Right lobe of liver (tissue), 6 donors: ENCODE results near the gene TLE1. TPM values are rescaled to one million over a fixed set of nuclear protein-coding genes. Genes with fewer than 3 reads are reported as not detected.

Source experiments
- ATAC-seq, 4 donors: fragments of 200-7000 bp; cut with Tn5 transposase; one replicate each; pipeline ENCODE4 v1.9.1; 2020; ENCODE audit warnings: mild to moderate bottlenecking in 4 of 4, moderate library complexity in 4 of 4
- DNase-seq, 3 donors: peaks; one replicate each; pipeline ENCODE4 v3.0.0-alpha.2; 2020
- H3K27ac ChIP-seq, 3 donors: fragments of 200-600 bp; one replicate each; pipeline ENCODE4 v1.8.0; 2022
- H3K27me3 ChIP-seq, 2 donors: fragments of 200-600 bp; one replicate each; pipeline ENCODE4 v1.8.0; 2022
- H3K36me3 ChIP-seq, 4 donors: fragments of 200-600 bp; sonication (generic) in 1 of 4; one replicate each; pipeline versions ENCODE4 v1.5.1 to v1.8.0; 2017 to 2022; ENCODE audit warnings: control low read depth in 1 of 4
- H3K4me1 ChIP-seq, 4 donors: fragments of 200-600 bp; sonication (generic) in 1 of 4; one replicate each; pipeline versions ENCODE4 v1.5.1 to v1.8.0; 2017 to 2022; ENCODE audit warnings: control low read depth in 1 of 4
- H3K4me3 ChIP-seq, 3 donors: fragments of 200-600 bp; one replicate each; pipeline ENCODE4 v1.8.0; 2022
- H3K9me3 ChIP-seq, 4 donors: fragments of 200-600 bp; sonication (generic) in 1 of 4; one replicate each; pipeline versions ENCODE4 v1.5.1 to v1.8.0; 2017 to 2022; ENCODE audit warnings: control low read depth in 1 of 4
- CTCF ChIP-seq, 4 donors: fragments of 200-600 bp in 3 of 4; fragments of 450-650 bp in 1 of 4; IDR thresholded peaks; one replicate each; pipeline versions ENCODE4 v1.5.1 to v1.8.0; 2016 to 2022; ENCODE audit warnings: antibody characterized with exemption in 4 of 4, mild to moderate bottlenecking in 2 of 4
- POLR2A ChIP-seq: fragments of 450-650 bp; IDR thresholded peaks from one replicate; pipeline ENCODE4 v1.6.1; 2017; ENCODE audit warnings: antibody characterized with exemption, mild to moderate bottlenecking
- WGBS: methylation state at CpG from one replicate; pipeline ENCODE4 v1.1.6; 2018; ENCODE audit warnings: low coverage, low lambda C conversion rate; ENCODE audit not compliant: insufficient coverage; ENCODE audit errors: missing lambda C conversion rate; 5-methylcytosine and 5-hydroxymethylcytosine counted together
- intact Hi-C, 2 donors: fragments of 100-400 bp; cut with DNase I; formaldehyde crosslinking; loops; one replicate each; pipeline versions ENCODE4 v1.11.2 to v1.14.1; 2022
- total RNA-seq, 6 experiments: library from RNA; depleted of rRNA in 2 of 6; stranded (reverse); fragments of >200 nt in 2 of 6; fragmentation: NEBNext Ultra II Directional in 3 of 6; extraction: Animal tissue kit (Norgen Biotek cat#: 25700) in 3 of 6; gene quantifications; one replicate each; pipeline versions ENCODE4 v1.1.0 to v1.2.4, GENCODE V29; 2016 to 2023
- donor health status: DM: no; HTN: yes; CAD: no.
- donor health status: DM: no; HTN: no; CAD: no.
- donor health status: DM: no; HTN: no; CAD: no.
- donor health status: DM: no; HTN: yes; CAD: no.
- donor health status: DM: no; HTN: yes; CAD: no.

TLE1 gene
- total RNA-seq, 6 experiments from 2014 or later = 31.9 to 62.9 (median 58.0) TPM

DNA sequence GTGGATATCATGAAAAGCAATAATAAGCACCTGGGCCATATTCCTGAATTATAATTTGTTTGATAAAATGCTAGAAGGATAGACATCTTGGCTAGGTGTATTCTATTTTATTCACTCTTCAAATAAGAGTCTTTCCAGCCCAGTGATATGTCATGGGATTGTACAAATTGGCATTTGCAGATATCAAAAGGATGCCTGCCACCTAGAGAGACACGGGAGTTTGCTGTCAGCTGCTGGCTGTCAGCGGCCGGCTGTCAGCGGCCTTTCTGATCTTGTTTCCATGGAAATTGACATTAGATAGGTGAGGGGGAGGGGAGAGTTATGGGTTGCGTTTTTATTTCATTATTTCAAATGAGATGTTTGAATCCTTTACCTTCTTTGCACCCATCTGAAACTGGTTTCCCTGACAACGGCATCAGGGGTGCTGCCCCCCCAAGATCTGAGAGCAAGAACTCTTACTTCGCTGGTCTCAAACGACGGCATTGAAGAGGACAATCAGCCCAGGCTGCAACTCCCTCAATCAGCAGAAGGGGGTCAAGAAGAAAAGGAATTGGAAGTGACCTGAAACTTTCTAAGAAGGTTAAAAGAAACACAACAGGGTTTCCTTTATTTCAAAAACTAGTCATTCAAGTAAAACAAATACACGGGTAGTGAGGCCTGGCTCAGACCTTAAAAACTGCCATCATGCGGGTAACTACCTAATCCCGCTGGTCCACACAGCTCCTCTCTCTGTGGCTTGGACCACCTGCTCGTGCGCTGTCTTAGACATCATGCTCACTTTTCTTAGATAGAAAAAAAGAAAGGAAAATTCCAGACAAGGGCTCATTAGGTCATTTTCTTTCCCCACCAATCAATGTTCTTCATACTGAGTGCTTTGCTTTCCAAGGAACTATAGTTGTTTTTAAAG, 115.7 kb downstream of the TLE1 start:
- Histone ChIP-seq H3K4me3 (no peak overlapping the region), H3K9me3 (no peaks in the 10 kb centered on the region), H3K27me3 (no peaks in the 10 kb centered on the region), H3K27ac (no peak overlapping the region), H3K4me1 (no peaks in the 10 kb centered on the region), H3K36me3 (no peaks in the 10 kb centered on the region)
- intact Hi-C loops = no loop called here
- DNase-seq = no peak
- no peak for ATAC-seq
- 79% methylated on average over 14 of the region's 14 CpGs for WGBS
- TF ChIP-seq CTCF (IDR thresholded peaks at IDR 0.05) = no peak
- no peak for TF ChIP-seq POLR2A

- no peaks in the 10 kb centered on the region for H3K9me3 ChIP-seq
- H3K4me3 ChIP-seq = no peak overlapping the region
- H3K27me3 ChIP-seq = no peaks in the 10 kb centered on the region
- 81% methylated on average over 4 of the region's 4 CpGs for WGBS
- ATAC-seq (no peak), DNase-seq (no peak)
- no peak for TF ChIP-seq CTCF (IDR thresholded peaks at IDR 0.05)
- no peak for TF ChIP-seq POLR2A
- peaks cover 0 to 8% (median 0%) of the 10 kb centered on the region in 4 donors for H3K4me1 ChIP-seq
- H3K36me3 ChIP-seq = no peaks in the 10 kb centered on the region
- intact Hi-C loops = no loop called here
- no peak overlapping the region for H3K27ac ChIP-seq
These were observed 119.3 kb downstream of the TLE1 start for GRCh38 chr9:81570083-81570482.

- DNase-seq = no peak
- Histone ChIP-seq H3K4me3 (no peak overlapping the region), H3K27me3 (no peaks in the 10 kb centered on the region), H3K36me3 (no peaks in the 10 kb centered on the region), H3K4me1 (peaks cover 0 to 29% (median 12%) of the 10 kb centered on the region in 4 donors), H3K9me3 (no peaks in the 10 kb centered on the region), H3K27ac (no peak overlapping the region)
- intact Hi-C loops = no loop called here
- TF ChIP-seq CTCF (IDR thresholded peaks at IDR 0.05) (no peak), POLR2A (no peak)
- ATAC-seq = no peak
- WGBS = 80% methylated on average over 1 of the region's 5 CpGs
These were observed 123.2 kb downstream of the TLE1 start for GRCh38 chr9:81566074-81566698.

DNA sequence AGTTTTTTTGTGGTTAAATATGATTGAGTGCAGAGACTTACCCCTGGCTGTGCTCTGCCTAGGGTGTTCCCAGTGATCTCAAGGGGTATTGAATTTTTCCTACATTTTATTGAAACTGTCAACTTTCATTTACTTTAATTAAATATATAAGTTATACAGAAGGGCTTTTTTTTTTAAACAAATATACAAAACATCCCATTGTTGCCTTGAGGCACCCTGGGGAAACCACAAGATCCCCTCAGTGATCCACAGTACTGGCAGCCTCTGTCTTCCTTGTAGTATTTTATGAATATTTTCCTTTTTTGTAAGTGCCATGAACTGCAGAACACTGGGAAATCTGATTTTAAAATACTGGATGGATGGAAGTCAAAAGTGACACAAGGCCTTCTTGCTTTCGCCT, 123.7 kb downstream of the TLE1 start:
- WGBS = no CpG with 5 or more reads among the region's 1 CpG
- no peaks in the 10 kb centered on the region for H3K9me3 ChIP-seq

More for the DNA sequence above, 123.7 kb downstream of the TLE1 start:
- intact Hi-C loops = no loop called here
- TF ChIP-seq CTCF (IDR thresholded peaks at IDR 0.05) (no peak), POLR2A (no peak)
- ATAC-seq = peak in 1 of 4 donors; percentile 4
- DNase-seq = no peak
- H3K27ac ChIP-seq = peak overlapping the region; percentile 5 to 54 (median 21)
- H3K27me3 ChIP-seq = no peaks in the 10 kb centered on the region
- H3K4me3 ChIP-seq = no peak overlapping the region
- H3K4me1 ChIP-seq = peaks cover 0 to 29% (median 12%) of the 10 kb centered on the region in 4 donors
- no peaks in the 10 kb centered on the region for H3K36me3 ChIP-seq
